Neuronal stem cell (in vitro differentiated cells): Measurements from ENCODE around the gene ARSJ.

Experiments used
- DNase-seq: peaks from one replicate; pipeline ENCODE4 v3.0.0-alpha.2; 2013; ENCODE audit warnings: low spot score
- H2AFZ ChIP-seq: one replicate; pipeline ENCODE4 v1.6.1; 2013; ENCODE audit warnings: mild to moderate bottlenecking, low read length, inconsistent platforms
- H2AK5ac ChIP-seq: 2 replicates; pipeline ENCODE4 v1.6.1; 2013; ENCODE audit warnings: low read depth, mild to moderate bottlenecking, inconsistent platforms, low read length, moderate library complexity, mixed read lengths
- H2BK120ac ChIP-seq: 2 replicates; pipeline ENCODE4 v1.6.1; 2013; ENCODE audit warnings: low read depth, mild to moderate bottlenecking, inconsistent platforms, low read length, moderate library complexity, mixed read lengths
- H2BK12ac ChIP-seq: one replicate; pipeline ENCODE4 v1.6.1; 2013; ENCODE audit warnings: low read length, inconsistent platforms
- H2BK15ac ChIP-seq: 2 replicates; pipeline ENCODE4 v1.6.1; 2013; ENCODE audit warnings: mild to moderate bottlenecking, low read length, inconsistent platforms, mixed read lengths
- H2BK5ac ChIP-seq: one replicate; pipeline ENCODE4 v1.6.1; 2013; ENCODE audit warnings: inconsistent platforms, mild to moderate bottlenecking, low read length, moderate library complexity
- H3K14ac ChIP-seq: one replicate; pipeline ENCODE4 v1.6.1; 2013; ENCODE audit warnings: low read length, inconsistent platforms
- H3K18ac ChIP-seq: 2 replicates; pipeline ENCODE4 v1.6.1; 2013; ENCODE audit warnings: low read length, inconsistent platforms
- H3K23ac ChIP-seq: 2 replicates; pipeline ENCODE4 v1.6.1; 2013; ENCODE audit warnings: low read depth, mild to moderate bottlenecking, mixed read lengths, low read length, inconsistent platforms; ENCODE audit not compliant: poor library complexity
- H3K27ac ChIP-seq: replicated peaks from 3 replicates; pipeline ENCODE4 v1.5.1; 2013; ENCODE audit warnings: low read length, inconsistent platforms
- H3K27me3 ChIP-seq, 3 experiments: 2 replicates each; pipeline ENCODE4 v1.6.1; 2013; ENCODE audit warnings: low read length in 3 of 3, mild to moderate bottlenecking in 2 of 3, inconsistent platforms in 1 of 3, low read depth in 1 of 3, mixed read lengths in 1 of 3, moderate library complexity in 1 of 3; ENCODE audit not compliant: control insufficient read depth in 3 of 3, insufficient read depth in 3 of 3
- H3K36me3 ChIP-seq, 2 donors: replicated peaks in 1 of 2; 2 replicates each; pipeline ENCODE4 v1.6.1; 2013; ENCODE audit warnings: low read length in 2 of 2; ENCODE audit not compliant: control insufficient read depth in 2 of 2, insufficient read depth in 2 of 2
- H3K4ac ChIP-seq: 2 replicates; pipeline ENCODE4 v1.6.1; 2013; ENCODE audit warnings: inconsistent platforms, mild to moderate bottlenecking, low read length, moderate library complexity
- H3K4me1 ChIP-seq, 2 donors: 1 replicate in 1 of 2; 2 replicates in 1 of 2; pipeline ENCODE4 v1.6.1; 2013; ENCODE audit warnings: low read length in 2 of 2, low read depth in 1 of 2; ENCODE audit not compliant: control insufficient read depth in 2 of 2, insufficient read depth in 1 of 2
- H3K4me2 ChIP-seq: one replicate; pipeline ENCODE4 v1.6.1; 2013; ENCODE audit warnings: mild to moderate bottlenecking, low read length, inconsistent platforms; ENCODE audit not compliant: insufficient read depth, poor library complexity, severe bottlenecking
- H3K4me3 ChIP-seq, 2 donors: 2 replicates each; pipeline ENCODE4 v1.5.1; 2013; ENCODE audit warnings: low read length in 2 of 2, mild to moderate bottlenecking in 2 of 2, inconsistent platforms in 1 of 2, moderate library complexity in 1 of 2
- H3K79me1 ChIP-seq: one replicate; pipeline ENCODE4 v1.6.1; 2013; ENCODE audit warnings: low read depth, mild to moderate bottlenecking, inconsistent platforms, low read length, moderate library complexity
- H3K9ac ChIP-seq: one replicate; pipeline ENCODE4 v1.6.1; 2013; ENCODE audit warnings: mild to moderate bottlenecking, low read depth, low read length, inconsistent platforms; ENCODE audit not compliant: poor library complexity
- H3K9me3 ChIP-seq, 2 donors: replicated peaks in 1 of 2; 2 replicates each; pipeline versions ENCODE3 to v1.6.1; 2013; ENCODE audit warnings: low read length in 2 of 2, mild to moderate bottlenecking in 2 of 2, inconsistent platforms in 1 of 2, low read depth in 1 of 2, mixed read lengths in 1 of 2, moderate library complexity in 1 of 2; ENCODE audit not compliant: control insufficient read depth in 2 of 2, insufficient read depth in 1 of 2
- H4K8ac ChIP-seq: one replicate; pipeline ENCODE4 v1.6.1; 2013; ENCODE audit warnings: low read depth, mild to moderate bottlenecking, inconsistent platforms, low read length, moderate library complexity
- H4K91ac ChIP-seq: one replicate; pipeline ENCODE4 v1.6.1; 2013; ENCODE audit warnings: low read length, low read depth, mild to moderate bottlenecking, inconsistent platforms; ENCODE audit not compliant: poor library complexity
- WGBS, 2 donors: extraction: QIAGEN DNeasy Blood & Tissue Kit; methylation state at CpG; one replicate each; pipeline ENCODE4 v1.1.7; 2013; ENCODE audit warnings: missing lambda C conversion rate in 2 of 2, mixed read lengths in 1 of 2; ENCODE audit not compliant: insufficient read length in 2 of 2, insufficient replicate concordance in 1 of 2; ENCODE audit errors: extremely low coverage in 2 of 2; 5-methylcytosine and 5-hydroxymethylcytosine counted together

The ARSJ gene

DNA sequence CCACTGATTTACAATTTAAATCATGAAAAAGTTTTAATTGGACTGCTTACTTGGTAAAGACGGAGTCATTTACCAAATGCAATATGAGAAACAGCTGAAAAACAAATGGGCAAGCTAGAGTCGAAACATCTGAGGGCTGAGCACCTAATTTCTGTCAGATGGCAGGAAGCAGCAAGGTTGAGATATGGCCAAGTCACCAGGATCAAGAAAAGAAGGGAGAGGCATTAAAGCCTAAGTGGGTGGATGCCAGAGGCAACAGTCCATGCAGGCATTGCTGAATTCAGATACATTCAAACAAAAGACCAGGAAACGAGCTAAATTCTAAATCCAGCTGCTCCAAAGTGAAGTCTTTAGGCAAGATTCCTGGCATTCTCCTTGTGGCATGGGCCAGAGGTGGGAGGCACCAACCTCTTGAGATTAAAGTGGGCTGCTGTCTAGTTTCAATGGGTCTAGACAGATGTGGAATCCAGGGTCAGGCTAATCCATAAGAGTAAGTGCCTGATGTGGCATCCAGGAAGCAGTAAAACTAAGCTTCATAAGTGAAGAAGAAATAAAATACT, 8.0 kb upstream of the ARSJ start:
- no peaks in the 10 kb centered on the region for H3K36me3 ChIP-seq
- H2AFZ ChIP-seq, result no peak overlapping the region
- no peak overlapping the region for H2BK5ac ChIP-seq

DNA sequence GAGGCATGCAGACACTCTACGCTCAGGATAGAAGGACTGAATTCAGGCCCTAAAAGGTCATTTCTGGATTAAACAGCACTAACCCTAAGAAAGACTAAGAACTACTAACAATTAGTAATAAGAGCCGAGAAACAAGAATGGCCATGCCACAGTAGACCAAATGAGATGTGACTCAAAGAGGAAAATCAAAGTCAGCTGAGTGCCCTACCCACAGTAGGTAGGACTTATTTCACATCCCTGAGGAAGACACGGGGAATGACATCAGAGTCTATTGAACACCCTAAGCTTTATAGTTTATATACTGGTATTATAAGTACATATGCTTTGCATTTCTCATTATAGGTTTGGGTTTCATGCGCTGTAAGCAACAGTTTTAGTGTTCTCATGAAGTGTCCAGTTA, 2.7 kb upstream of the ARSJ start:
- Histone ChIP-seq H3K4me3 (no peak overlapping the region), H3K4me1 (peaks cover 0 to 4% of the 10 kb centered on the region in 2 donors), H3K9me3 (no peaks in the 10 kb centered on the region), H2BK15ac (no peak overlapping the region), H2BK5ac (no peak overlapping the region), H3K23ac (no peak overlapping the region), H3K36me3 (no peaks in the 10 kb centered on the region), H3K27me3 (peaks cover 0 to 52% (median 14%) of the 10 kb centered on the region in 3 experiments), H2BK12ac (no peak overlapping the region), H3K18ac (no peak overlapping the region), H3K14ac (no peak overlapping the region), H4K91ac (no peak overlapping the region), H4K8ac (no peak overlapping the region), H3K9ac (no peak overlapping the region), H2AFZ (no peak overlapping the region), H3K4me2 (no peak overlapping the region), H3K4ac (no peak overlapping the region), H3K79me1 (no peaks in the 10 kb centered on the region), H2AK5ac (no peak overlapping the region), H3K27ac (no peak overlapping the region), H2BK120ac (no peak overlapping the region)
- DNase-seq, result no peak
- no CpG with 5 or more reads among the region's 4 CpGs for whole genome bisulfite sequencing, 2 donors

More for the DNA sequence above, 8.0 kb upstream of the ARSJ start:
- H3K14ac ChIP-seq, result no peak overlapping the region
- no peak overlapping the region for H4K8ac ChIP-seq
- H3K27ac ChIP-seq, result no peak overlapping the region
- H3K4me1 ChIP-seq, result no peaks in the 10 kb centered on the region
- no peak overlapping the region for H3K23ac ChIP-seq
- H2BK120ac ChIP-seq, result no peak overlapping the region
- no peak overlapping the region for H2BK15ac ChIP-seq
- H2BK12ac ChIP-seq, result no peak overlapping the region
- H3K18ac ChIP-seq, result no peak overlapping the region
- no peak overlapping the region for H2AK5ac ChIP-seq
- H3K4me2 ChIP-seq, result no peak overlapping the region
- H4K91ac ChIP-seq, result no peak overlapping the region
- no peaks in the 10 kb centered on the region for H3K79me1 ChIP-seq
- no peak overlapping the region for H3K4ac ChIP-seq
- no peak overlapping the region for H3K4me3 ChIP-seq
- no peak overlapping the region for H3K9ac ChIP-seq
- WGBS, 2 donors, result no CpG with 5 or more reads among the region's 3 CpGs
- peaks cover 0 to under 1% (median 0%) of the 10 kb centered on the region in 3 experiments for H3K27me3 ChIP-seq
- no peaks in the 10 kb centered on the region for H3K9me3 ChIP-seq
- DNase-seq, result no peak

DNA sequence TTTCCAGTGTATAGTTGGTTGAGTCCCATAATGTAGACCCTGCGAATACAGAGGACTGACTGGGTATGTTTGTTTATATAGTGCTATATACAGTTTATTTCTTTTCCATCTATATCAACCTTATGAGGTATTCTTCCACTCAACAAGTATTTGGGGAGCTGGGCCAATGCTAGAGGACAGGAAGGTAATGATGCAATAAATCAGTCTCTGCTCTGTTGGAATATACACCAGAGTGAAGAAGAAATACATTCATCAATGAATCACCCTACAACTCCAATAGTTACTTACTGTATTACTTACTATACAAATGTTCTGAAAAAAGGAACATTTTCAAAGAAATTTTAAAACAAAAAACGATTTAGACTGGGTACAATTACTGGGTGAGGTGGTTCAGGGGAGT, 2.1 kb upstream of the ARSJ start:
- no peak overlapping the region for H3K4me3 ChIP-seq
- H3K23ac ChIP-seq, result no peak overlapping the region
- H3K79me1 ChIP-seq, result no peaks in the 10 kb centered on the region
- H4K8ac ChIP-seq, result no peak overlapping the region
- DNase-seq, result no peak
- no peak overlapping the region for H2BK15ac ChIP-seq
- H3K4ac ChIP-seq, result no peak overlapping the region
- H3K18ac ChIP-seq, result no peak overlapping the region
- H3K27me3 ChIP-seq, result peaks cover 0 to 58% (median 14%) of the 10 kb centered on the region in 3 experiments
- no peak overlapping the region for H2AK5ac ChIP-seq
- peaks cover 0 to 4% of the 10 kb centered on the region in 2 donors for H3K4me1 ChIP-seq
- H3K4me2 ChIP-seq, result no peak overlapping the region
- no peak overlapping the region for H4K91ac ChIP-seq
- H3K9me3 ChIP-seq, result no peaks in the 10 kb centered on the region
- no peak overlapping the region for H2BK12ac ChIP-seq
- H3K27ac ChIP-seq, result no peak overlapping the region
- H2BK120ac ChIP-seq, result no peak overlapping the region
- H2AFZ ChIP-seq, result no peak overlapping the region
- H2BK5ac ChIP-seq, result no peak overlapping the region
- H3K36me3 ChIP-seq, result no peaks in the 10 kb centered on the region
- no peak overlapping the region for H3K14ac ChIP-seq
- H3K9ac ChIP-seq, result no peak overlapping the region
- WGBS, 2 donors, result no CpG with 5 or more reads among the region's 2 CpGs

DNA sequence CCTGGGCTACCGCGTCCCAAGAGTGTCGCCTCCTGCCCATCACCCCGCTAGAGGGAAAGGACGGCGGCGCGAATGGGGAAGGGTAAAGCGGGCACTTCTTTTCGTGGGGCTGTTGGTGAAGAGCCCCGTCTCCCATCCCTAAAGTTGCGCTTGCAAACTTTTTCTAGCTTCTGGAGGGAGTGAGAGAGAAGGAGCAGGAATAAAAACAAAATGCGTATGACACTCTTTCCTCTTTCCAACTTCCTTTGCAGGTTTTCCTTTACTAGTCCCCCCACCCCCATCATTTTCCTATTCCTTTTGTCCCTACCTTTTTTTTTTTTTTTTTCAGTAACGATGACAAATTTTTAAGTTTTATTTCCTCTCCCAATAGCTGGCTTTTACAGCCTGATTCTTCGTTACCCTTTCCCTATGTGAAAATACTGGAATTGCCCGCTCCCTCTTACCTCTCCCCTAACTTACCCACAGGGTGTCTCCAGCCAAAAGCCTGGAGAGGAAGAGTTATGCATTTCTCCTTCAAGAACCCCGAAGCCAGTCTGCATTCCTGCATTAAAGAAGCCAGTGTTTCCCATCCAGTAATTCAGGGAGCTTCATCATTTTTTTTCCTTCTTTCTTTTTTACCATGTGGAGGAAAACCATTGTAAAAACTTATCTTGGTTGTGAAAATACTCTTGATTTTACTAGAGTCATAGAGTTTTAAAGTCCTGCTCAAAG, 613 bp upstream of the ARSJ start:
- DNase-seq, result no peak
- H3K18ac ChIP-seq, result peak overlapping the region; percentile 73

More for the DNA sequence above, 613 bp upstream of the ARSJ start:
- Histone ChIP-seq H3K36me3 (no peaks in the 10 kb centered on the region), H2BK12ac (no peak overlapping the region), H2BK5ac (no peak overlapping the region), H3K9ac (no peak overlapping the region), H3K4me1 (peaks cover 0 to 4% of the 10 kb centered on the region in 2 donors), H3K23ac (no peak overlapping the region), H3K4me3 (peak overlapping the region; percentile 47 to 78), H4K8ac (no peak overlapping the region), H2BK15ac (no peak overlapping the region), H3K4ac (no peak overlapping the region), H2AFZ (peak overlapping the region; percentile 91), H3K79me1 (no peaks in the 10 kb centered on the region), H4K91ac (no peak overlapping the region), H3K27me3 (peaks cover 0 to 69% (median 14%) of the 10 kb centered on the region in 3 experiments), H2BK120ac (no peak overlapping the region), H3K27ac (no peak overlapping the region), H3K14ac (peak overlapping the region; percentile 28), H2AK5ac (no peak overlapping the region), H3K9me3 (no peaks in the 10 kb centered on the region), H3K4me2 (peak overlapping the region; percentile 80)
- WGBS, 2 donors, result no CpG with 5 or more reads among the region's 17 CpGs
